ENCODE measurements around the gene SLC35A3. TPM values are rescaled to one million over a fixed set of nuclear protein-coding genes. Genes with fewer than 3 reads are reported as not detected.

The SLC35A3 gene
- total and polyA plus RNA-seq, 2 donors: 13.7 to 68.7 TPM

GRCh38 chr1:99988210-99988765 lies 18.5 kb downstream of the SLC35A3 start:
- WGBS: 96% methylated on average over 1 of the region's 1 CpG
- no peak overlapping the region for H3K27ac ChIP-seq (ENCODE audit: low read depth)
- no peak overlapping the region for H3K4me3 ChIP-seq (ENCODE audit: low read depth, low read length)
- DNase-seq (ENCODE audit: extremely low spot score): no peak
- no peaks in the 10 kb centered on the region for H3K36me3 ChIP-seq (ENCODE audit: insufficient read depth)
- no peaks in the 10 kb centered on the region for H3K4me1 ChIP-seq (ENCODE audit: insufficient read depth)

GRCh38 chr1:99992044-99992722 lies 22.4 kb downstream of the SLC35A3 start:
- DNase-seq (ENCODE audit: extremely low spot score): no peak
- H3K36me3 ChIP-seq (ENCODE audit: insufficient read depth): peaks cover 3% of the 10 kb centered on the region
- H3K4me3 ChIP-seq (ENCODE audit: low read depth, low read length): no peak overlapping the region
- no peak overlapping the region for H3K27ac ChIP-seq (ENCODE audit: low read depth)
- H3K4me1 ChIP-seq (ENCODE audit: insufficient read depth): no peaks in the 10 kb centered on the region

GRCh38 chr1:99992760-99993467 lies 23.1 kb downstream of the SLC35A3 start:
- Histone ChIP-seq H3K4me1 (ENCODE audit: insufficient read depth) (no peaks in the 10 kb centered on the region), H3K36me3 (ENCODE audit: insufficient read depth) (peaks cover 3% of the 10 kb centered on the region), H3K4me3 (ENCODE audit: low read depth, low read length) (no peak overlapping the region), H3K27ac (ENCODE audit: low read depth) (no peak overlapping the region)
- DNase-seq (ENCODE audit: extremely low spot score): no peak
- WGBS: 90% methylated on average over 3 of the region's 3 CpGs

GRCh38 chr1:99993468-99993845 lies 23.7 kb downstream of the SLC35A3 start:
- Histone ChIP-seq H3K4me1 (ENCODE audit: insufficient read depth) (no peaks in the 10 kb centered on the region), H3K4me3 (ENCODE audit: low read depth, low read length) (no peak overlapping the region), H3K36me3 (ENCODE audit: insufficient read depth) (peaks cover 3% of the 10 kb centered on the region), H3K27ac (ENCODE audit: low read depth) (no peak overlapping the region)
- DNase-seq (ENCODE audit: extremely low spot score): no peak
- WGBS: 96% methylated on average over 5 of the region's 5 CpGs

- Histone ChIP-seq H3K4me1 (ENCODE audit: insufficient read depth) (no peaks in the 10 kb centered on the region), H3K4me3 (ENCODE audit: low read depth, low read length) (no peak overlapping the region), H3K36me3 (ENCODE audit: insufficient read depth) (peaks cover 3% of the 10 kb centered on the region), H3K27ac (ENCODE audit: low read depth) (no peak overlapping the region)
- DNase-seq (ENCODE audit: extremely low spot score): no peak
- 94% methylated on average over 3 of the region's 3 CpGs for WGBS
These were observed 24.7 kb downstream of the SLC35A3 start for GRCh38 chr1:99994496-99994895.

- no peak for DNase-seq (ENCODE audit: extremely low spot score)
- no peak overlapping the region for H3K4me3 ChIP-seq (ENCODE audit: low read depth, low read length)
- WGBS: 96% methylated on average over 4 of the region's 4 CpGs
- H3K27ac ChIP-seq (ENCODE audit: low read depth): no peak overlapping the region
- H3K36me3 ChIP-seq (ENCODE audit: insufficient read depth): peaks cover 3% of the 10 kb centered on the region
- no peaks in the 10 kb centered on the region for H3K4me1 ChIP-seq (ENCODE audit: insufficient read depth)
These were observed 27.2 kb downstream of the SLC35A3 start for GRCh38 chr1:99996951-99997350.

GRCh38 chr1:100001462-100001861 lies 31.7 kb downstream of the SLC35A3 start:
- Histone ChIP-seq H3K27ac (ENCODE audit: low read depth) (no peak overlapping the region), H3K4me1 (ENCODE audit: insufficient read depth) (no peaks in the 10 kb centered on the region), H3K36me3 (ENCODE audit: insufficient read depth) (no peaks in the 10 kb centered on the region), H3K4me3 (ENCODE audit: low read depth, low read length) (no peak overlapping the region)
- no peak for DNase-seq (ENCODE audit: extremely low spot score)
- 94% methylated on average over 2 of the region's 2 CpGs for whole genome bisulfite sequencing

- WGBS: 95% methylated on average over 1 of the region's 1 CpG
- Histone ChIP-seq H3K27ac (ENCODE audit: low read depth) (no peak overlapping the region), H3K4me3 (ENCODE audit: low read depth, low read length) (no peak overlapping the region), H3K36me3 (ENCODE audit: insufficient read depth) (no peaks in the 10 kb centered on the region), H3K4me1 (ENCODE audit: insufficient read depth) (no peaks in the 10 kb centered on the region)
- no peak for DNase-seq (ENCODE audit: extremely low spot score)
These were observed 35.6 kb downstream of the SLC35A3 start for GRCh38 chr1:100005424-100005823.

GRCh38 chr1:100006688-100007087 lies 36.9 kb downstream of the SLC35A3 start:
- no peak for DNase-seq (ENCODE audit: extremely low spot score)
- Histone ChIP-seq H3K27ac (ENCODE audit: low read depth) (no peak overlapping the region), H3K4me1 (ENCODE audit: insufficient read depth) (no peaks in the 10 kb centered on the region), H3K4me3 (ENCODE audit: low read depth, low read length) (no peak overlapping the region), H3K36me3 (ENCODE audit: insufficient read depth) (no peaks in the 10 kb centered on the region)
- 92% methylated on average over 2 of the region's 2 CpGs for WGBS

GRCh38 chr1:100009458-100009857 lies 39.7 kb downstream of the SLC35A3 start:
- Histone ChIP-seq H3K4me3 (ENCODE audit: low read depth, low read length) (no peak overlapping the region), H3K36me3 (ENCODE audit: insufficient read depth) (no peaks in the 10 kb centered on the region), H3K4me1 (ENCODE audit: insufficient read depth) (no peaks in the 10 kb centered on the region), H3K27ac (ENCODE audit: low read depth) (no peak overlapping the region)
- DNase-seq (ENCODE audit: extremely low spot score): no peak

GRCh38 chr1:100010804-100011203 lies 41.0 kb downstream of the SLC35A3 start:
- H3K27ac ChIP-seq (ENCODE audit: low read depth): no peak overlapping the region
- 90% methylated on average over 1 of the region's 1 CpG for WGBS
- no peak for DNase-seq (ENCODE audit: extremely low spot score)
- H3K4me3 ChIP-seq (ENCODE audit: low read depth, low read length): no peak overlapping the region
- H3K4me1 ChIP-seq (ENCODE audit: insufficient read depth): no peaks in the 10 kb centered on the region
- no peaks in the 10 kb centered on the region for H3K36me3 ChIP-seq (ENCODE audit: insufficient read depth)

- no peak for DNase-seq (ENCODE audit: extremely low spot score)
- H3K36me3 ChIP-seq (ENCODE audit: insufficient read depth): peaks cover 1% of the 10 kb centered on the region
- H3K4me1 ChIP-seq (ENCODE audit: insufficient read depth): no peaks in the 10 kb centered on the region
- H3K4me3 ChIP-seq (ENCODE audit: low read depth, low read length): no peak overlapping the region
- H3K27ac ChIP-seq (ENCODE audit: low read depth): no peak overlapping the region
- 88% methylated on average over 1 of the region's 1 CpG for WGBS
These were observed 49.4 kb downstream of the SLC35A3 start for GRCh38 chr1:100019220-100019619.

- no peaks in the 10 kb centered on the region for H3K4me1 ChIP-seq (ENCODE audit: insufficient read depth)
- no peak overlapping the region for H3K4me3 ChIP-seq (ENCODE audit: low read depth, low read length)
- 96% methylated on average over 6 of the region's 6 CpGs for WGBS
- H3K36me3 ChIP-seq (ENCODE audit: insufficient read depth): peaks cover under 1% of the 10 kb centered on the region
- H3K27ac ChIP-seq (ENCODE audit: low read depth): no peak overlapping the region
- DNase-seq (ENCODE audit: extremely low spot score): no peak
These were observed 53.7 kb downstream of the SLC35A3 start for GRCh38 chr1:100023482-100023881.

- WGBS: 91% methylated on average over 1 of the region's 1 CpG
- no peaks in the 10 kb centered on the region for H3K4me1 ChIP-seq (ENCODE audit: insufficient read depth)
- H3K36me3 ChIP-seq (ENCODE audit: insufficient read depth): no peaks in the 10 kb centered on the region
- H3K4me3 ChIP-seq (ENCODE audit: low read depth, low read length): no peak overlapping the region
- DNase-seq (ENCODE audit: extremely low spot score): no peak
- no peak overlapping the region for H3K27ac ChIP-seq (ENCODE audit: low read depth)
These were observed 57.4 kb downstream of the SLC35A3 start for GRCh38 chr1:100027212-100027611.
